Measurements from ENCODE around the gene ZNF236. TPM values are rescaled to one million over a fixed set of nuclear protein-coding genes. Genes with fewer than 3 reads are reported as not detected.

The ZNF236 gene
- total and polyA plus RNA-seq, 10 of the 15 experiments (the other 5 are each of a cell fraction or from before 2014, with no cell fraction given), result 1.0 to 14.4 (median 5.9) TPM

GRCh38 chr18:77015169-77015568, 192.8 kb downstream of the ZNF236 start:
- BruUV-seq (replicated peaks), result no TSS peak
- WGBS (ENCODE audit: insufficient coverage, insufficient replicate concordance, low lambda C conversion rate, missing lambda C conversion rate), result 87% methylated on average over 4 of the region's 4 CpGs
- intact Hi-C loops (cut with micrococcal nuclease; ENCODE audit: unreplicated experiment), result no loop called here

More at GRCh38 chr18:77015169-77015568, 192.8 kb downstream of the ZNF236 start:
- Histone ChIP-seq H3K79me2 (ENCODE audit: control insufficient read depth, insufficient read depth, low read length) (no peaks in the 10 kb centered on the region), H3K36me3 (ENCODE audit: control insufficient read depth in 2 of 2, insufficient read depth in 2 of 2, low read length in 1 of 2) (peaks cover 9 to 12% of the 10 kb centered on the region in 2 experiments), H3K9ac (ENCODE audit: control insufficient read depth, insufficient read depth, low read length) (no peak overlapping the region), H4K20me1 (ENCODE audit: control insufficient read depth, insufficient read depth) (no peaks in the 10 kb centered on the region), H3K9me3 (replicated peaks; ENCODE audit: control insufficient read depth, insufficient read depth, low read length) (no peaks in the 10 kb centered on the region), H2AFZ (ENCODE audit: control insufficient read depth, low read depth, low read length) (no peak overlapping the region), H3K27ac (ENCODE audit: control insufficient read depth, insufficient read depth) (no peak overlapping the region), H3K27me3 (replicated peaks in 1 of 2; ENCODE audit: control insufficient read depth in 2 of 2, insufficient read depth in 2 of 2, low read length in 1 of 2) (no peaks in the 10 kb centered on the region), H3K4me1 (ENCODE audit: control insufficient read depth, insufficient read depth, low read length) (no peaks in the 10 kb centered on the region), H3K4me3 (no peak overlapping the region), H3K4me2 (ENCODE audit: control insufficient read depth, insufficient read depth) (no peak overlapping the region)
- ChIA-PET RAD21 (ENCODE audit: unreplicated experiment) (no interaction called here), CTCF (interaction anchor here (1.2 kb wide), 1 partner anchor 32 kb away, joined by 4 read pairs; no protein-coding TSS in a partner anchor), SMC1A (ENCODE audit: uncharacterized antibody, unreplicated experiment) (no interaction called here), POLR2A (no interaction called here)
- no peak for TF ChIP-seq JUNB (IDR thresholded peaks at IDR 0.05)
- no peak for TF ChIP-seq ASH2L (IDR thresholded peaks at IDR 0.05; ENCODE audit: borderline replicate concordance, low read depth)
- TF ChIP-seq CEBPB (IDR thresholded peaks at IDR 0.05; ENCODE audit: borderline replicate concordance in 1 of 2, low read depth in 2 of 2, low read length in 2 of 2), result no peak
- no peak for TF ChIP-seq TCF3 (IDR thresholded peaks at IDR 0.05; ENCODE audit: borderline replicate concordance, insufficient read depth, low read depth, low read length)
- no peak for TF ChIP-seq MYB (IDR thresholded peaks at IDR 0.05; ENCODE audit: borderline replicate concordance, low read depth, low read length)
- no peak for TF ChIP-seq MEF2B (IDR thresholded peaks at IDR 0.05; ENCODE audit: partially characterized antibody, poor library complexity, severe bottlenecking)
- TF ChIP-seq POLR2AphosphoS5 (IDR thresholded peaks at IDR 0.05; ENCODE audit: low read length), result no peak
- no peak for TF ChIP-seq CHD1 (IDR thresholded peaks at IDR 0.05; ENCODE audit: low read depth, low read length)
- no peak for TF ChIP-seq SMC3 (IDR thresholded peaks at IDR 0.05; ENCODE audit: borderline replicate concordance, low read length)
- TF ChIP-seq BMI1 (IDR thresholded peaks at IDR 0.05; ENCODE audit: borderline replicate concordance), result no peak
- TF ChIP-seq ZNF384 (IDR thresholded peaks at IDR 0.05; ENCODE audit: borderline replicate concordance, low read depth, low read length), result no peak
- TF ChIP-seq BCL3 (IDR thresholded peaks at IDR 0.05; ENCODE audit: borderline replicate concordance, insufficient read depth, low read depth, low read length, poor library complexity, severe bottlenecking), result no peak
- no peak for TF ChIP-seq CREM (IDR thresholded peaks at IDR 0.05; ENCODE audit: low read depth)
- no peak for ATAC-seq
- DNase-seq (ENCODE audit: low read depth, low spot score), result no peak
- no peak for FAIRE-seq
- in situ Hi-C loops (cut with MboI), result no loop called here
